HepG2 (cell line): ENCODE measurements around the gene TLDC2.

ENCODE experiments used
- EZH2 ChIP-seq: conservative IDR thresholded peaks from 2 replicates; pipeline ENCODE4 v1.6.1; 2012; ENCODE audit warnings: mild to moderate bottlenecking, low read depth, low read length, moderate library complexity
- HCFC1 ChIP-seq: fragments of 150-350 bp; IDR thresholded peaks from 2 replicates; pipeline ENCODE4 v1.6.1; 2014; ENCODE audit warnings: low read depth, low read length
- MIER3 ChIP-seq: IDR thresholded peaks from 2 replicates; pipeline ENCODE4 v1.6.1; 2016; ENCODE audit warnings: missing compliant biosample characterization, borderline replicate concordance
- NFE2L1 ChIP-seq: sonication (generic); formaldehyde crosslinking; IDR thresholded peaks from 2 replicates; pipeline ENCODE4 v1.4.0; 2020; ENCODE audit warnings: missing genetic modification reagents, mild to moderate bottlenecking, borderline replicate concordance
- POLR2A ChIP-seq, 2 experiments: IDR thresholded peaks; 2 replicates each; pipeline ENCODE4 v1.6.1; 2011; ENCODE audit warnings: low read depth in 2 of 2, low read length in 2 of 2, mild to moderate bottlenecking in 1 of 2, moderate library complexity in 1 of 2; ENCODE audit not compliant: insufficient read depth in 1 of 2
- RFX5 ChIP-seq: IDR thresholded peaks from 2 replicates; pipeline ENCODE4 v1.6.1; 2011; ENCODE audit warnings: low read depth, low read length, improper control_type of control experiment
- SIX4 ChIP-seq: sonication (generic); formaldehyde crosslinking; IDR thresholded peaks from 2 replicates; pipeline ENCODE4 v1.4.0; 2020; ENCODE audit warnings: missing genetic modification reagents
- SRSF4 ChIP-seq: fragments of 200-400 bp; formaldehyde crosslinking; IDR thresholded peaks from one replicate; pipeline ENCODE4 v1.6.1; 2018; ENCODE audit warnings: mild to moderate bottlenecking, low read depth, low read length, moderate library complexity; ENCODE audit not compliant: poor library complexity, severe bottlenecking
- ZNF451 ChIP-seq: sonication (generic); formaldehyde crosslinking; IDR thresholded peaks from 2 replicates; pipeline ENCODE4 v1.5.0; 2020; ENCODE audit warnings: mild to moderate bottlenecking, missing genetic modification reagents
- ZNF646 ChIP-seq: sonication (generic); formaldehyde crosslinking; IDR thresholded peaks from 2 replicates; pipeline ENCODE4 v1.9.0; 2021; ENCODE audit warnings: mild to moderate bottlenecking, missing genetic modification reagents

DNA sequence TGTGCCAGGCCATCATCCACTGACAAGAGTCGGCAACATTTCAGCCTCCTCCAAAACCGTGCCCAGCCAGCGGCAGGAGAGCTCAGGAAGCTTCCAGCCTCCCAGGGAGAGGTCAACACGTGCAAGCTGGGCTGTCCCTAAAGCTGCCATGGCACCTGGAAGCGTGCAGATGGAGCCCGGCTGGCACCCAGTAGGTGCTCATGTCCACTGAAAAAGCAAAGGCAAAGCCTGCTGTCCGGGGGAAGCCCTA is 14.4 kb upstream of the TLDC2 start:
- TF ChIP-seq HCFC1 (no peak), EZH2 (no peak), NFE2L1 (no peak), SRSF4 (no peak), RFX5 (no peak), ZNF646 (CRISPR knock-in tag) (no peak), SIX4 (CRISPR knock-in tag) (no peak), ZNF451 (CRISPR knock-in tag) (no peak; the same call in 1 of the 2 replicates), MIER3 (no peak), POLR2A (IDR thresholded peaks at IDR 0.05; ENCODE audit: insufficient read depth in 1 of 2, low read depth in 2 of 2, low read length in 2 of 2) (no peak)
